Mesenteric fat pad (tissue), 1 donor: Measurements from ENCODE around the gene WFDC5. TPM values are rescaled to one million over a fixed set of nuclear protein-coding genes. Genes with fewer than 3 reads are reported as not detected.
"Not testable (repeated sequence)": the region's sequence is repeated elsewhere in the genome, so short reads cannot be mapped to it uniquely, and the experiment has no call there.

Experiments used
- DNase-seq: peaks from one replicate; pipeline ENCODE4 v3.0.0-alpha.2; 2020; ENCODE audit warnings: low spot score
- long read RNA-seq: library from polyadenylated mRNA; unstranded; transcript quantifications from one replicate; pipeline ENCODE4 v2.0.0, GENCODE V29; 2020
- total RNA-seq: library from RNA; stranded (reverse); fragmentation: NEBNext Ultra II Directional; extraction: Animal tissue kit (Norgen Biotek cat#: 25700); gene quantifications from one replicate; pipeline ENCODE4 v1.2.1, GENCODE V29; 2021
- donor health status: DM: yes; HTN: yes; CAD: no.

Gene WFDC5, protein sequence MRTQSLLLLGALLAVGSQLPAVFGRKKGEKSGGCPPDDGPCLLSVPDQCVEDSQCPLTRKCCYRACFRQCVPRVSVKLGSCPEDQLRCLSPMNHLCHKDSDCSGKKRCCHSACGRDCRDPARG
- total RNA-seq: not detected
- long read RNA-seq: 0 reads

DNA sequence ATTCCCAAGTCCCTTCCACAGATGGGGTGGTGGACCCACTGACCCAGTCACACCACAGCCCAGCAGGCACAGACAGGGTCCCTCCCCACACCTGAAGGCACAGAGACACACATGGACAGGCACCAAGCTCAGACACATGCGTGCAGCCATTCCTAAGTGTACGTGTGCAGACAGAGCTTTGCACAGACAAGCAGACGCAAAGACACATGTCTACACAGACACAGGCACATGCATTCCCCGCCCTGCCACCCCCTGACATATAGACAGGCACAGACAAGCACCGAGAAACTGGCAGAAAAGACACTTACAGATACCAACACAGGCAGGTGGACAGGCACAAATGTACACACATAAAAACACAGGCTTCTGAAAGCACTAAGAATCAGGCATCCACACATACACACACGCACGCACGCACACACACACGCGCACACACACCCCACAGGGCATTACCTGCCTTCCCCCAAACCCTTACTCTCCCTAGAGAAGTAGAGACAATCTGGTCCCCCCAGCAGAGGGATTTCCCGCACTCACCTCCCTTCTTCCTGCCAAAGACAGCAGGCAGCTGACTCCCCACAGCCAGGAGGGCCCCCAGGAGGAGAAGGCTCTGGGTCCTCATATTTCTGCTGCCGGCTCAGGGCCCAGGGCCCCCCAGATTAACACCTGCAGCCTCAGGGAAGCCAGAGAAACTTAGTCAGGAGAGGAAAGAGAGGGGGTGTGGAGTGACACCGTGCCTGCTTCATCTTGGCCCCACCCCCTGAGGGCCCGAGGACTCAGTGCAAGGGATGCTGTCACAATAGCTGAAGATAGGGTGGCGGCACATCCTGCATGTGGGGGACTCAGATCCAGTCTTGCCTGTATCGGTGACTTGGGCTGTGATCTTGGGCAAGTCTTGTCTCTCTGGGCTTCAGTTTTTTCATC, at the start of gene WFDC5:
WFDC5 (minus strand) TSS at position 710 of the 921 bp plus-strand sequence; CDS start at position 619, 91 bp downstream.
- DNase-seq: no peak

DNA sequence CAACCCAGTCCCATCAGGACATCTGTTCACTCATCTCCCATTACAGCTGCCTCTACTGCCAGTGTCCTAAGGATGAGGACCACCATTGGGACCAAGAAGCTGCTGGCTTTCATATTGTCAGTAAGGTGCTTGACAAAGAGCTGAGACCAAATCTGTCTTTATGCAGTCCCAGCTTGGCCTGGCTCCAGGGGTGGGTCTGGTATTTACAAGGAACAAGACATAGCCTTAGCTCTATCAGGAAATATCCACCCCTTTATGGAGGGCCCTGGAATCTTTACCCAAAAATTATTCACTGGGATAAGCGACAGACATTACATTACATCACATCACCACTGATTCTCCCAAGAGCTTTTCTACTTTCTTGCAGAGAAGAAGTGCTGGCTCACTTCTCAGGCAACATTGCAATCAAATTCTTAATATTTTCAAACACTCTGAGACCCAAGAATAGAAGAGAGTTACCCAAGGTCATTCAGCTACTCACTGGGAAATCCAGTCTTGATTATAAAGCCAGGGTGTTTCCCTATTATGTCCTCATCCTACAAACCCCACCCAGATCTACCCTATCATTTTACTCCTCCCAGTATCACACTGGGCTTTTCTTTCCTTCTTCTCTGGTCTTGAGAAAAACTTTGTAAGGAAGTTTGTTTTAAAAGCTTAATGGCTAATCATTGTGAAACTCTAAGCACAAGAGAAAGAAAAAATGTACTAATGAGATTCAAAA, 48.3 kb upstream of the WFDC5 start:
- DNase-seq: no peak

DNA sequence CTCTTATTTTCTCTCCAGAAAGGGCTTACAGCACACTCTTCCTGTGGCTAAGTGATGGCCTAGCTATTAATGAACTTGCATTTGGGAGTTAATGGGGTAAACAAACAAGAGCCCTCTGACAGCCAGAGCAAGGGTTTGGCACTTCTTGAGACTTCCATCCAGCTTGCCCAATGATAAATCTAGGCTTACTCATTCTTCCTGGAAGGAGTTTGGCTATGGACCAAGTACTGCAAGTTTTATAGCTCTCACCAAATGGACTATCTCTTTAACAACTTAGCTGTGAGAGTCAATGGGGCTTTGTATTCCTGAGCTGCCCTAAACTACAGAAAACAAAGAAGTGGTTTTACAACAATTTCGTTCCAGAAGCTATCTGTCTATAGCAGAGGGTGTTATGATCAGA, 43.0 kb upstream of the WFDC5 start:
- no peak for DNase-seq

DNA sequence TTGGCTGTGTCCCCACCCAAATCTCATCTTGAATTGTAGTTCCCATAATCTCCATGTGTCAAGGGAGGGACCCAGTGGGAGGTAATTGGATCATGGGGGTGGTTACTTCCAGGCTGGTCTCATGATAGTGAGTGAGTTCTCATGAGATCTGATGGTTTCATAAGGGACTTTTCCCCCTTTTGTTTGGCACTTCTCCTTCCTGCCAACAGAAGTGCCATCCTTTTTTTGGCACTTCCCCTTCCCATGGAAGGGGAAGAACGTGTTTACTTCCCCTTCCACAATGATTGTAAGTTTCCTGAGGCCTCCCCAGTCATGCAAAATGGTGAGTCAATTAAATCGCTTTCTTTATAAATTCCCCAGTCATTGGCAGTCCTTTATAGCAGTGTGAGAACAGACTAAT, 41.7 kb upstream of the WFDC5 start:
- DNase-seq: no peak

DNA sequence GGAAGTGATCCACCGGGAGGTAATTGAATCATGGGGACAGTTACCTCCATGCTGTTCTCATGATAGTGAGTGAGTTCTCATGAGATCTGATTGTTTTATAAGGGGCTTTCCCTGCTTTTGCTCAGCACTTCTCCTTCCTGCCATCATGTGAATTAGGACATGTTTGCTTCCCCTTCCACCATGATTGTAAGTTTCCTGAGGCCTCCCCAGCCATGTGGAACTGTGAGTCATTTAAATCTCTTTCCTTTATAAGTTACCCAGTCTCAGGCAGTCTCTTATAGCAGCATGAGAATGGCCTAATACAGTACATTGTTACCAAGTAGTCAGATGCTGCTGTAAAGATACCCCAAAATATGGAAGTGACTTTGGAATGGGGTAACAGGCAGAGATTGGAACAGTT, 39.8 kb upstream of the WFDC5 start:
- not testable (repeated sequence) for DNase-seq

DNA sequence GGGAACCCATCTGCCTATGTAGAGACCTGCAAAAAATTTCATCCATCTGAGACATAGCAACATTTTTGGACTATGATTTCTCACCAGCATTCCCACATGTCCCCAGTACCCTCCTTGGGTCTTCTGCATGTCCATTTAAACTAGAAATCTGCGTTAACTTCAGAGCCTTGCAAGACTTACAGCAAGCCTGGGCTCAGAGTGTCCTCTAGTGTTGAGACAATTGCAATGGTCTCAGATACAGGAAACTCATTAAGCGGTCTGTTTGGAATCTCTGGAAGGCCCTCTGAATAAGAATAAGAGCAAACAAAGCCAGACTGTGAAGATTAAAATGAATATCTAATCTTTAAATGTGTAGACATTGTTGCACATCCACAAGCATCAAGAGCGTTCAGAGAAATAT, 39.2 kb upstream of the WFDC5 start:
- no peak for DNase-seq

DNA sequence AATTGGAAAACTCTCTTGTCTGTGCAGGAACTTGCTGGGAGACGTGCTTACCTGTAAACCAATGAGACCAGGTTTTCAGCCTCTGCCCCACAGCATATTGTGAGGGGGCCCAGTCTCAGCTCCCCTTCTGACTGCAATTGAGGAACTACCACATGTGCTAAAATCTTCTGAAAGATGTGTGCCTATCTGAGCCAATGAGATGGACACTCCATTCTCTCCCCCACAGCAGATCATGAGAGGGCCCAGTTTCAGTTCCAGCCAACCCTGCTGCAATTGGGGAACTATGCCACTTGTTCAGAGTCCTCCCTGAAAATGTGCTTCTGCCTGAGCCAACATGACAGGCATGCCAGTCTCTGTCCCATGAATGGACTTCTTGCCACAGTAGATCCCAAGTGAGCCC, 38.8 kb upstream of the WFDC5 start:
- no peak for DNase-seq

DNA sequence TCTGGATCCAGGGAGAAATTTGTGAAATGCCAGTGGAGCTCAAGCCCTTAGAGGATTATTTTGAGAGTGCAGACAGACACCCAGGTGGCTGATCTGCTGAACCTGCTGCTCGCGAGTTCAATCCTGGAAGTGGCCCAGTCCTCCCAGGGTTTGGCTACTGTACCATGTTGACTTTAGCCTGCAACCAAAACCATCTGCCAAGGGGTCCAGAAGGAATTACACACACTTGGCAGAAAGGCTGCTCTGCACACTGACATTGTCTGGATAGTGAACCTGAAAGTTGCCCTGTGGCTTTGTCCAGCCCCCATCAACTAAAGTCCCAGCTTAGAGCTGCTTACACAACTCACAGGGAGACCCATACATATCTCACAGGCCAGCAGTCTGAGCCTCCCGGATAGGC, 38.2 kb upstream of the WFDC5 start:
- no peak for DNase-seq

DNA sequence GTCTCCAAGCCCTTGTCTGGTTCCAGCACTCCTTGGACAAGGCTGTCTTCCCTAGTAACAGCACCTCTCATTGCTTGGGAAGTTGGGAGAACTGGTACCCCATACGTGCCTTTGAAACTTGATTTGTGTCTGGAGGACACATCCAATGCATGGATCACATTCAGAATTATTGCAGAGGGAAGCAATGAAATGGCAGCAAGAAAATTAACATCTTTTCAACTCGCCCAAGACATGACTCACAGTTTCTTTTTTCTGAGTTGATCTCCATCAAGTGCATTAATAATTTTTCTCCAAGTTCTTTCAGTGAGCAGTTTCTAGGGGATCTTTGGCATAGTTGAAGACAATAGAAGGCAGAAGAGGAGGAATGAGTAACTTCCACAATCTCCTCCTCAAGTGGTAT, 37.4 kb upstream of the WFDC5 start:
- no peak for DNase-seq

DNA sequence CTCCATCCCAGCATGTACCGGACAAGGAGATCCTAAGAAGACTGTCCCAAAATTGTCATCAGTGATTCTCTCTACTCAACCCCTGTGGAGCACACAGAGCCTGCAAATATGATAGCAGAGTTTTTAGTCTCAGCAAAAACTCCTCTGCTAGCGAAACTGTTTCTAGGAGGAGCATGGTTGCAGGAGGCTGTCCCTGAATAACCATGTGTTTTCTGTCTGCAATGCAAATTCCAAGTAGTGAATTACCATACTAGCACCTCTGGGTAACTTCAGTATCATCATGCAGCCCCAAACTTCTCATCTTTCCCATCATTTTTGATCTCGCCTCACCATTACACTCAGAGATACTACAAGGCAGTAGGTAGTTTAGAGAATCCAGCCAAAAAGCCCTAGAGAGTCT, 34.1 kb upstream of the WFDC5 start:
- DNase-seq: no peak

DNA sequence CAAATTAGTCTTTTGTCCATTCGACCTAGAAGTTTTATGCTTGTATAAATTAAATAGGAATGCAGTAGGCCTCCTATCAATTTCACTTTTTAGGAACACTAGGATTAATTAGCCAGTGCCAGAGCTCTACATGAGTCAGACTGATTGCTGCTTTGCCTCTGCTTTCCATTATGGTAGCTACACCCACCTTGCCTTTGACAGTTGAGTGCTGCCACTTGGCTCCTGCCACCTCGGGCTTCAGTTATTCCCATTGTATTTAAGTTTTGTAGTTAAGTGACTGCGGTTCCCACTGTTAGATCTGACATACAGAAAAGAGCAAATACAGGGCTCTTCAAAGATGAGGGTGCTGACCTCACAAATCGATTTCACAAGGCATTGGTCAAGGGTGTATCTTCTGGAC, 25.9 kb upstream of the WFDC5 start:
- DNase-seq: no peak

DNA sequence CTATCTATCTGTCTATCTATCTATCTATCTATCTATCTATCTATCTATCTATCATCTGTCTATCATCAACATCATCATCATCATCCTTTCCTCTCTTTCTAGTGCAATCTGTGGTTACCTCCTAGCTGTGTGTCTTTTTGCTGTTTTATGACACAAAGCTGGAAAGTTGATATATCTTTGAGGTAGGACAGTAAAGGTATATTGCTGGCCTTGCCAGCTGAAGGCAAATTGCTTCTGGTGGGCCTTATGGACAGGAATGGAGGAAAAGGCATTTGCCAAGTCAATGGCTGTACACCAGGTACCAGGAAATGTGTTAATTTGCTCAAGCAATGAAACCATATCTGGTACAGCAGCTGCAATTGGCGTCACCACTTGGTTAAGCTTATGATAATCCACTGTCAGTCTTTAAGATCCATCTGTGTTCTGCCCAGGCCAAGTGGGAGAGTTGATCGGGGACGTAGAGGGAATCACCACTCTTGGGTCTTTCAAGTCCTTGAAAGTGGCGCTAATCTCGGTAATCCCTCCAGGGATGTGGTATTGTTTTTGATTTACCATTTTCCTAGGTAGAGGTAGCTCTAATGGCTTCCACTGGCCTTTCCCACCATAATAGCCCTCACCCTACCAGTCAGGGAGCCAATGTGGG, 24.9 kb upstream of the WFDC5 start:
- not testable (repeated sequence) for DNase-seq

DNA sequence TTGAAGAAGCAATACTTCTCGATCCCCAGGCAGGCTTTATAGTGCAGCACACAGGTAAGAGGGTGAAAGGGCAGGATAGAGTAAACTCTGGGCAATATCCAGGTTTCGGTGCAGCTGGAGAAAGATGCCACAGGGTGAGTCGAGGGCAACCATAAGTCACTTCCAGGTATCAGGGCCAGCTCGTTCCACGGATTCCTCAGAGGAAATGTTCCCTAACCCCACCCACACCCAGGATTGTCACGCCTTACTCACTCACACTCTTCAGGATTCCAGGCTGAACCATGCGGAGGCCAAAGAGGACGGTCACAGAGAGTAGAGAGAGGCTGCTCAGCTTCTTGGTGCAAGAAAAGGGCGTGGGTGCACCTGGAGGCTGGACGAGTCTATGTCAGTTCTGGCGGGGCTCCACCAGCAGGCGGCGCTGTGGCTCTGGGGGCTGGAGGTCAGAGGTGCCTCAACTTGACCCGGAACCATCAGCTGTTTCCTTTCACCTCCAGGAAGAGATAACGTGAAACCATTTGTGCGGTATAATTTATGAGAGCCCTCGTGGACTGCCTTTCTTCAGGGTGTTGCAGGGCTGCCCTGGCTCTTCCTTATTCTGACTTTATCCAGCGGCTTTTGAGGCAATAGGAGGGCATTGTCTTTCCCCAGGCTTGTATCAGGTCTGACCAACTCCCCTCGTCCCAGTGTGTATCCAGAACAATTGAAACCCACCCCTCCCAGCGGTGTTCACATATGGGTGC, 23.8 kb upstream of the WFDC5 start:
- no peak for DNase-seq

DNA sequence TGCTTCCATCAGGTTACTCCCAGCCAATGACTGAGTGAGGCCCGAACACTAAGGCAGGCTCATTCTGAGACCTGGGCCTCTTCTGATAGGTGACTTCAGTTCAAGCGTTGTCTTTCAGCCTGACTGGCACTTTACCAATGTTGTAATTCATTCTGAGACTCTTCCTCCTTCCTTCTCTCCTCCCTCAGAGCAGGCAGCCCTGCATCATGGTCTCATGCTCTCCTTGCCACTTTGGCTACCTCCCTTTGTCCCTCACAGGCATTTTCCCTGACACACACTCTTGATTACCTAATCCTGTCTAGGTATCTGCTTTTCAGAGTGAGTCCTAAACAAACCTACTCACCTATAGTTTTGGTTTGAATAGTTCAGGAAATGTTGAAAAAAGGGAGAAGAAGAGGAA, 21.9 kb upstream of the WFDC5 start:
- DNase-seq: no peak

DNA sequence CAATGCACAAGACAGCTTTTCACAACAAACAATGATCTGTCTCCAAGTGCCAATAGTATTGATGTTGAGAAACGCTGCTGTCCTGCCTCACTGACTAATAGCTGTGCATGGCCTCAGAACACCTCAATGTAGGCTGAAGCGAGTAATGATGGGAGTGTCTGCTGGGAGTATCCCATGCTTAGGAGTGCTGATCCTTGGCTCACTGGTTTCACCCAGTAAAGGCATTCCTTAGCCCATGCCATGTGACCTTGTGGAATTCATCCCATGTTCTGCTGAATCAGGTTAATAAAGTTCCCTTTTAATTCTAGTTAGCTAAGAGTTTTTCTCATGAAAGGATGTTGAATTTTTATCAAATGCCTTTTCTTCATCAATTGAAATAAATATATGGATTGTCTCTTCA, 13.1 kb upstream of the WFDC5 start:
- no peak for DNase-seq

DNA sequence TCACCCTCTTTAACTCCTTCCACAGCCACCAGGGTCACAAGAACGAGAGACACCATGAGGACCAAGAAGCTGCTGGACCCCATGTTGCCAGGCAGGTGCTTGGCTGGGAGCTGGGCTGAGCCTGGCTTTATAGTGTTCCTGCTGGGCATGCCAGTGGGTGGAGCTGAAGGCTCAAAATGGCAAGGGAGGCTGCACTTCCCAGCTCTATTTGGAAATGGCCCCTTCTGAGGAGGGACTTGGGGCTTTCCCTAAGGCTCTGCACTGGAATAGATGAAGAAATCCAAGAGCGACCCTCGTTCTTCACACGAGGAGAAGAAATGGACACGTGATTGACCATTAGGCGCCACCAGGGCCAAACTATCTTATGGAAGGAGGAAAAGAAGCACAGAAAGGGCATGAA, 9.4 kb upstream of the WFDC5 start, which contains the start of gene WFDC12:
WFDC12 (minus strand) TSS at position 101 of the 400 bp plus-strand sequence; CDS start at position 83, 18 bp downstream.
- DNase-seq: no peak

DNA sequence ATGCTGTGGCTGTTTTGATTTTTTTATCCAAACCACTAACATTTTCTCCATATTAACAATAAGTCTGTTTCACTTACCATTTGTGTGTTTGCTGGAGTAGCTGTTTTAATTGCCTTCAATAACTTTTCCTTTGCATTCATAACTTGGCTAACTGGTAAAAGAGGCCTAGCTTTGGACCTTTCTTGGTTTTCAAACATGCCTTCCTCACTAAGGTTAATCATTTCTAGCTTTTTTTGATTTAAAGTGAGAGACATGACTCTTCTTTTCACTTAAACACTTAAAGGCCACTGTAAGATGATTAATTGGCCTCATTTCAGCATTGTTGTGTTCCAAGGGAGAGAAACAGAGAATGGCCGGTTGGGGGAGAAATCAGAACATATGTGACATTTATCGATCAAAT, 6.4 kb upstream of the WFDC5 start:
- DNase-seq: no peak

DNA sequence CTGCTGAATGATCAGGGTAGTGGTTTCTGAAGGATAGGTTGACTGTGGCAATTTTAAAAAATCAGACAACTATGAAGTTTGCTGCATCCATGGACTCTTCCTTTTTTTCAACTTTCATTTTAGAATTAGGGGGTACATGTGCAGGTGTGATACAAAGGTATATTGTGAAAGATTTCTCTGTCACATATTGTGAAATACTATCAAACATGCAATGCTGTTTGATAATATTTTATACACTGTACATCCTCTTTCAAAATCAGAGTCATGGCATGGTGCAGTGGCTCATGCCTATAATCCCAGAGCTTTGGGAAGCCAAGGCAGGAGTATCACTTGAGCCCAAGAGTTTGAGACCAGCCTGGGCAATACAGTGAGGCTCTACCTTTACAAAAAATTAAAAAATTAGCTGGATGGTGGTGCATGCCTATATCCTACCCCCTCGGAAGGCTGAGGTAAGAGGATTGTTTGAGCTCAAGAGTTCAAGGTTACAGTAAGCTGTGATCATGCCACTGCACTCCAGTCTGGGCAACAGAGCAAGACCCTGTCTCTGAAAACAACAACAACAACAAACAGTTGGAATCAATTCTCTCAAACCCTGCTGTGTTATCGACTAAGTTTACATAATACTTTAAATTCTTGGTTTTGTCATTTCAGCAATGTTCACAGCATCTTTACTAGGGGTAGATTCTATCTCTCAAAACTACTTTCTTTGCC, 4.7 kb upstream of the WFDC5 start:
- no peak for DNase-seq

DNA sequence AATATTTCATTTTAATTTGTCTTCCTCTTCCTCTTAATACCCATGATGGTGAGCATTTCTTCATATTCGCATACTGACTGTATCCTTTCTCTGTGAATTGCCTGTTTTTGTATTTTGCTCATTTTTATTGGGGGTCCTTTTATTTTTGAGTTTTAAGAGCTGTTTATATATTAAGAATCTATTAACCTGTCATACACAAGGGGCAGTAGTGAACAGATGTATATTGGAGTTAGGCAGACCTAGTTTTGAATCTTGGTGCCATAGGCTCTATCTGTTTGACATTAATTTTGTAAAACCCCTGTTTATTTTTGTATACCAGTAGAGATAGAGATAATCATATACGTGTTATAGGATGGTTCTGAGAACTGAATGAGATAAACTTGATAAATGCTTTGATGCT, 3.1 kb upstream of the WFDC5 start:
- no peak for DNase-seq

DNA sequence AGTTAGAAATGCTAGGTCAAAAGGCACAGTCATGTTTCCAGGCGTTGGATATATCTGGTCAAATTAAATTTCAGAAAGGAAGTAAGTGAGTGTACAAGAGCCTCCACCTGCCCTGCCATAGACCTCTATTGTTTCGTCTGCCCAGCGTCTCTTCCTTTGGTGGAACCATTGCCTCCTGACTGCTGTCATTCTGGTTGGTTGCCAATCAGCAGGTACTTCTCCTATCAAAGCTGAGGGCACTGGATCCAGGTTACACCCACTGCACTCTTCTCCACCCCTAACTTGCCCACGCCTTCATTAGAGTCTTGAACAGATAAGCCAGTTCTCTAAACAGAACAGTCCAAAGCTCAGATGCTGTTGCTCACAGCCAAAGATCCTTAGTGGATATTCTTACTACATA, 2.6 kb upstream of the WFDC5 start:
- no peak for DNase-seq
